ENCODE results near the gene ATP2B1.

ATP2B1 gene

GRCh38 chr12:89542912-89543592, 165.6 kb downstream of the ATP2B1 start:
- no peak overlapping the region for H3K27ac ChIP-seq
- TF ChIP-seq, protein P1, sequence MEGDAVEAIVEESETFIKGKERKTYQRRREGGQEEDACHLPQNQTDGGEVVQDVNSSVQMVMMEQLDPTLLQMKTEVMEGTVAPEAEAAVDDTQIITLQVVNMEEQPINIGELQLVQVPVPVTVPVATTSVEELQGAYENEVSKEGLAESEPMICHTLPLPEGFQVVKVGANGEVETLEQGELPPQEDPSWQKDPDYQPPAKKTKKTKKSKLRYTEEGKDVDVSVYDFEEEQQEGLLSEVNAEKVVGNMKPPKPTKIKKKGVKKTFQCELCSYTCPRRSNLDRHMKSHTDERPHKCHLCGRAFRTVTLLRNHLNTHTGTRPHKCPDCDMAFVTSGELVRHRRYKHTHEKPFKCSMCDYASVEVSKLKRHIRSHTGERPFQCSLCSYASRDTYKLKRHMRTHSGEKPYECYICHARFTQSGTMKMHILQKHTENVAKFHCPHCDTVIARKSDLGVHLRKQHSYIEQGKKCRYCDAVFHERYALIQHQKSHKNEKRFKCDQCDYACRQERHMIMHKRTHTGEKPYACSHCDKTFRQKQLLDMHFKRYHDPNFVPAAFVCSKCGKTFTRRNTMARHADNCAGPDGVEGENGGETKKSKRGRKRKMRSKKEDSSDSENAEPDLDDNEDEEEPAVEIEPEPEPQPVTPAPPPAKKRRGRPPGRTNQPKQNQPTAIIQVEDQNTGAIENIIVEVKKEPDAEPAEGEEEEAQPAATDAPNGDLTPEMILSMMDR (conservative IDR thresholded peaks at IDR 0.05): peak; percentile 88
- TF ChIP-seq ZFX (IDR thresholded peaks at IDR 0.05): no peak

DNA sequence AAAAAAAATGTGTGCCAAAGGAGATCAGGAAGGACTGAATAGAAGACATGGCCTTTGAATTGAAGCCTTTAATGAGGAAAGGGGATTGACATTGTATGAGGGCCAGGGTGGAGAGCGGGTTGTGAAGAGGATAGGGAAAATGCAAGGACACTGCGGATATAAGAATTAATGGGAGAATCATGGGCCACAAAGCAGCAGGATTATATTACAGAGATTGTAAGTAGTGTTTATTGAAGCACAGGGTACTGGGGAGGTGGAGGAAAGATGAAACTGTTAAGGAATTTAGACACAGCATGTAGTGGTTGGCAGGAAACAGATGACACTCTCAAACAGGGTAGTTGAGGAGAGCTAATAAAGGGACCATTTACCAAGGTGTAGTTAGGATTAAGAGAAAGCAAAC, 166.4 kb downstream of the ATP2B1 start:
- no peak for TF ChIP-seq ZFX (IDR thresholded peaks at IDR 0.05)
- TF ChIP-seq, protein P1 (conservative IDR thresholded peaks at IDR 0.05): no peak
- H3K27ac ChIP-seq: no peak overlapping the region

DNA sequence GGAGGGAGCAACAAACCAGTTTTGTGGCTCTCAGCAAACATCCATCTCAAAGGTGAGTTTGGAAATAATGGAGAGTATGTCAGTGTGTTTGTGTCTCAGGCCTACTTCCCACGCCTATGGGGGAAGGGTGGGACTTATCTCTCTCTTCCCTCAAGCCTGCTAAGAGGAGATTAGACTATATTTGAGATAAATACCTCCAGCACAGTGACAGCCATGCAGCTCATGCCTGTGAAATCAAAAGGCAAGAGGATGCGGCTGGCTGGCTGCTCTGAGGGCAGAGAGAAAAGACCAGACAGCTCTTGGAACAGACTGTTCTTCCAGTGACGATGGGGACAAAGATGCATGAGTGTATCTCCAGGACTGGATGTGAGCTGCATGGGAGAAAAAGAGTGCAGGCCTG, 168.1 kb downstream of the ATP2B1 start:
- no peak overlapping the region; the same call in 1 of the 2 replicates for H3K27ac ChIP-seq
- TF ChIP-seq ZFX (IDR thresholded peaks at IDR 0.05): no peak
- TF ChIP-seq, protein P1 (conservative IDR thresholded peaks at IDR 0.05): no peak

DNA sequence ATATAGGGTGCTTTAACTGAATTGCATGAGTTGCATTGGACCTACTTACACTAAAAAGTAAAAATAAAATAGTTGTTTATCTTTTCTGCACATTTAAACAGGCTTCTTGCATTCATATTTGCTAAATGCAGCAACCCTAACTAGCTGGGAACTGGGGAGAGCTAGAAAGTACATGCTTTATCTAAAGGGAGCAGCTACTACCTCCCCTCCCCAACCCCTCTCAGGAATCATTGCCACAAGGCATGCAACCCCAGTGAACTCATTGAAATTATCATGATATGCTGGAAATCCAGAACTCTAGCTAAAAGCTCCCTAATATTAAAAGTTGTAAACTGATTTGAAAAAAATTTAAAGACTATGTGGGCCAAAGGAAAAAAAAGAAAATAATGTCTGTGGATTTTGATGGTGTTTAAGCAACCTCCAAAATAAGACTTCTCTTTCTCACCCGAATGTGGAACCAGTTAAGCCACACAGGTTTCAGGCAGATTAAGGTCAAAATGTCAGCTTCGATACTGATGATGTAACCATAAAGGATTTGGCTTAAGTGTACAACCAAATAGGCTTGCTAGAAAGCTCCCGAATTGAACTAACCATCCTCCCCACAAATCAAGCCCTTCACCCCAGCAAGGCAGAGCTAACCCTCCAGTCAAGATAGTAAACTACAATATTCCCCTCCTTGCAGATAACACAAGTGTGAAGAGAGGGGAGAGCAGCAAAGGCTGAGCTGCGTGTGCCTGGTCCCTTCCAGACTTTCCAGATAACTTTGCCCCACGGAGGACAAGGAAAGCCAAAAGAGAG, 169.0 kb downstream of the ATP2B1 start:
- TF ChIP-seq, protein P1 (conservative IDR thresholded peaks at IDR 0.05): no peak
- no peak overlapping the region for H3K27ac ChIP-seq

GRCh38 chr12:89538897-89539296, 169.7 kb downstream of the ATP2B1 start:
- TF ChIP-seq, protein P1 (conservative IDR thresholded peaks at IDR 0.05): no peak
- no peak for TF ChIP-seq ZFX (IDR thresholded peaks at IDR 0.05)
- H3K27ac ChIP-seq: no peak overlapping the region
